HG03066 (cell line): ENCODE results near the gene LIPI.
"Not testable (repeated sequence)": the region's sequence is repeated elsewhere in the genome, so short reads cannot be mapped to it uniquely, and the experiment has no call there.

Experiments used
- ATAC-seq: cut with Tn5 transposase; IDR thresholded peaks from one replicate; pipeline ENCODE4 v1.9.1; 2021; ENCODE audit warnings: low read depth; ENCODE audit not compliant: unreplicated experiment

LIPI gene

GRCh38 chr21:14076143-14076806 lies 134.5 kb downstream of the LIPI start:
- no peak for ATAC-seq

- ATAC-seq = no peak
These were observed 135.2 kb downstream of the LIPI start for GRCh38 chr21:14075346-14076142.

DNA sequence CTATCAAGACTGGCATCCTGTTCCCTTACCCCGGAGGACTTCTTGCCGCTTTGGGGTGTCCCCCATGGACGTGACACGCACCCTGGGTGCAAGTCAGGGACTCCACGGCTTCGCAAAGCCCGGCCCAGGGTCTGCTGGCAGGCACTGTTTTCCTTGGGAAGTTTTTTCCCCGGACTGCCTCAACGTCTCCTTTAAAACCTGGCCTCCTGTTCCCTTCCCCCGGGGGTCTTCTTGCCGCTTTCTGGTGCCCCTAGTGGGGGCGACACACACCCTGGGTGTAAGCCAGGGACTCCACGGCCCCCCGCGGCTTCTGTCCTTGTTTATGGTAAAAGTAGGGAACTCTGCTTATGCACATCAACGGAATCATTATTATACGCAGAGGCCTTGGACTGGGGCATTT lies 136.6 kb downstream of the LIPI start:
- no peak for ATAC-seq

DNA sequence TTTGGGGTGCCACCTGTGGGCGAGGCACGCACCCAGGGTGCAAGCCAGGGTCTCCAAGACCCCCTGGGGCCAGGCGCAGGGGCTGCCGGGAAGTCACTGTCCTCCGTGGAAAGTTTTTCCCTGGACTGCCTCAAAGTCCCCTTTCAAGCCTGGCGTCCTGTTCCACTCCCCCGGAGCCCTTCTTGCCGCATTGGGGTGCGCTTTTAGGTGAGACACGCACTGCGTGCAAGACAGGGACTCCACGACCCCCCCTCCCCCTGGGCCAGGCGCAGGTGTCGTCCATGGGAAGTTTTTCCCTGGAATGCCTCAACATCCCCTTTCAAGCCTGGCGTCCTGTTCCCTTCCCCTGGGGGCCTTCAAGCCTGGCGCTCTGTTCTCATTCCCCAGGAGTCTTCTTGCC lies 137.1 kb downstream of the LIPI start:
- no peak for ATAC-seq

DNA sequence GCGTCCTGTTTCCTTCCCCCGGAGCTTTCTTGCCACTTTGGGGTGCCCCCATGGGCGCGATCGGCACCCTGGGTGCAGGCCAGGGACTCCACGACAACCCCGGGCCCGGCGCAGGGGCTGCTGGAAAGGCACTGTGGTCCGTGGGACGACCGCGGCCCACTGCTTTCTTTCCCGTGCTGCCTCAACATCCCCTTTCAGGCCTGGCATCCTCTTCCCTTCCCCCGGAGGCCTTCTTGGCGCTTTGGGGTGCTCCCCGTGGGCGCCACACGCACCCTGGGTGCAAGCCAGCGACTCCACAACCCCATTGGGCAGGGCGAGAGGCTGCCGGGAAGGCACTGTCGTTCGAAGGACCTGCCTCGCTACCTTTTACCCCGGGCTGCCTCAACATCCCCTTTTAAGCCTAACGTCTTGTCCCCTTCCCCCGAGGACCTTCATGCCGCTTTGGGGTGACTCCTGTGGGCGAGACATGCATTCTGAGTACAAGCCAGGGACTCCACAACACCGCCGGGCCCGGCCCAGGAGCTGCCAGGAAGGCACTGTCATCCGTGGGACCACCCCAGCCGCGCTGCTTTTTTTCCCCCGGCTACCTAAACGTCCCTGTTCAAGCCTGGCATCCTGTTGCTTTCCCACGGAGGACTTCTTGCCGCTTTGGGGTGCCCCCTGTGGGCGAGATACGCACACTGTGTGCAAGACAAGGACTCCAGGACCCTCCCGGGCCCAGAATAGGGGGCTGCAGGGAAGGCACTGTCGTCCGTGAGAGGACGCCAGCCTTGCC lies 137.8 kb downstream of the LIPI start:
- ATAC-seq = no peak

DNA sequence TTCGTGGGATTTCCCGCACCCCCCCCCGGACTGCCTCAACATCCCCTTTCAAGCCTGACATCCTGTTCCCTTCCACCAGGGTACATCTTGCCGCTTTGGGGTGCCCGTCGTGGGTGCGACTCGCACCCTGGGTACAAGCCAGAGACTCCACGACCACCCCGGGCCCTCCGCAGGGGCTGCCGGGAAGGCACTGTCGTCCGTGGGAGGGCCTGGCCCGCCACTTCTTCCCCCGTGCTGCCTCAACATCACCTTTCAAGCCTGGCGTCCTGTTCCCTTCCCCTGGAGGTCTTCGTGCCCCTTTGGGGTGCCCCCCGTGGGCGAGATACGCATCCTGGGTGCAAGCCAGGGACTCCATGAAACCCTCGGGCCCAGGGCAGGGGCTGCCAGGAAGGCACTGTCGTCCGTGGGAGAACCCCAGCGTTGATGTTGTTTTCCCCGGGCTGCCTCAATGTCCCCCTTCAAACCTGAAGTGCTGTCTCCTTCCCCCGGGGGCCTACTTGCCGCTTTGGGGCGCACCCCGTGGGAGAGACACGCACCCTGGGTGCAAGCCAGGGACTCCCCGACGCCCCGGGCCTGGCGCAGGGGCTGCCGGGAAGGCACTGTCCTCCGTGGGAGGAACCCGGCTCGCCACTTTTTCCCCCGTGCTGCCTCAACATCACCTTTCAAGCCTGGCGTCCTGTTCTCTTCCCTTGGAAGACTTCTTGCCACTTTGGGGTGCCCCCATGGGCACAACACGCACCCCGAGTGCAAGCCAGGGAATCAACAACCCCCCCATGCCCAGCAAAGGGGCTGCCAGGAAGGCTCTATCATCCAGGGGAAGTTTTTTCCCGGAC lies 138.6 kb downstream of the LIPI start:
- ATAC-seq = no peak

GRCh38 chr21:14070968-14071367 lies 139.8 kb downstream of the LIPI start:
- no peak for ATAC-seq

DNA sequence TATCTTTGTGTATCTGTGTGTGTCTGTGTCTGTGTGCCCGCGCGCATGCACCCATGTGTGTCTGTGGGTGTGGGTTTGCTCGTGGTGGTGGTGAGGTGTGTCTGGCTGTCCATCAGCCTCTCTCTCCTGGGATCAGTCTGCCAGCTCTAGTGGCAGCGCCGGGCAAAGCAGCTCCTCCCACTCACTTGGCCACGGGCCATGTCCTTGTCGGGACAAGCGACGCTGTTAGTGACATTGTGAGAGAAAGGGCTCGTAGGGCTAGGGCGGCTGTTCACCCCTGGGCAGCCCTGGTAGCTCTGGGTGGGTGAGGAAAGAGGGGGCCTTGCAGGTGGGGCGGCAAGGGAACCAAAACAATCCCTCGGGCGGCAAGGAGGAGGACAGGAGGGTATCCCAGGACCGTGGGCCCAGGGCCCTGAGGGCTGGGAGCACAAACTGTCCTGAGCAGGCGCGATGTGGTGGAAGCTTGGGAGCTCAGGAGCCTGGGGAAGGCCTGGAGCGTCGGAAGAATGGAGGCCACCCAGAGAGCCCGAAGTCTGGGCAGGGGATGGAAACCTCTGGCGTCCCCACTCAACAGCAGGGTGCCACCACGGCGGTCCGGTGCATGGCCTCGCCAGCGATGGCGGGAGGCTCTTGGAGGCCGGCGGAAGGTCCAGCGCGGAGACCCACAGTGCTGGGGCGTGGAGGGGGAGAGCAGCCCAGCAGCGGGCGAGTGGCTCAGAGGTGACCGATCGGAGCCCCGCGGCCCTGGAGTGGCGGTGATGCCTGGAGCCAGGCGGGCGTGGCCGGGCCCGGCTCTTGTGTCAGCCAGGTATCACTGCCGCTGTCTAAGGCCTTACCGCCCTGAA lies 140.5 kb downstream of the LIPI start:
- ATAC-seq = no peak

GRCh38 chr21:14064296-14064645 lies 146.5 kb downstream of the LIPI start:
- no peak for ATAC-seq

GRCh38 chr21:14063620-14064295 lies 147.0 kb downstream of the LIPI start:
- not testable (repeated sequence) for ATAC-seq

DNA sequence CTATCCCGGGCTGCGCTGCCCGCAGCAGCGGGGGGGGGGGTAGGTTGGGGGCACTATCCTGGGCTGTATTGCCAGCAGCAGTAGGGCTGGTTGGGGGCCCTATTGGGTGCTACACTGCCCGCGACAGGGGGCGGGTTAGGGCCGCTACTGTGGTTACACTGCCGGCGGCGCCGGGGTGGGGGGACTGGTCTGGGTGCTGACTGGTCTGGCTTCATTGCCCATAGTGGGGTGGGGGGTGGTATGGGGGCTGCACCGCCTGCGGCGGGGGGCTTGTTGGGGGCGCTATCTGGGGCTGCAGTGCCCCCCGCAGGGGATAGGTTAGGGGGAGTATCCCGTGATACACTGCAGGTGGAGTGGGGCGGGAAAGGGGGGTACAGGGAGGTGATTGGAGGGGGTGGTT lies 148.1 kb downstream of the LIPI start:
- not testable (repeated sequence) for ATAC-seq

DNA sequence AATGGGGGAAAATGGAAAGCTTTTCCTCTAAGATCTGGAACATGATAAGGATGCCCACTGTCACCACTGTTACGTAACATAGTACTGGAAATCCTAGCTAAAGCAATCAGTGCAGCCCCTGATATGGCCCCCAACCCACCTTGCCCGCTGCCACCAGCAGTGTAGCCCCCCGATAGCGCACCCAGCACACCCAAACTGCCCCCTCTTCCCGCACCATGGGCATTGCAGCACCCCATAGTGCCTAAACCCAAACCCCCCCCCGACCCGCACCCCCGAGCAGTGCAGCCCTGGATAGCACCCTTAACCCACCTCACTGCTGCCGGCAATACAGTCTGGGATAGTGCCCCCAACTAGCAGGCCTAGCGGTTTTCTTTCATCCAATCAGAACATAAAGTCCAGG lies 148.9 kb downstream of the LIPI start:
- ATAC-seq = not testable (repeated sequence)

DNA sequence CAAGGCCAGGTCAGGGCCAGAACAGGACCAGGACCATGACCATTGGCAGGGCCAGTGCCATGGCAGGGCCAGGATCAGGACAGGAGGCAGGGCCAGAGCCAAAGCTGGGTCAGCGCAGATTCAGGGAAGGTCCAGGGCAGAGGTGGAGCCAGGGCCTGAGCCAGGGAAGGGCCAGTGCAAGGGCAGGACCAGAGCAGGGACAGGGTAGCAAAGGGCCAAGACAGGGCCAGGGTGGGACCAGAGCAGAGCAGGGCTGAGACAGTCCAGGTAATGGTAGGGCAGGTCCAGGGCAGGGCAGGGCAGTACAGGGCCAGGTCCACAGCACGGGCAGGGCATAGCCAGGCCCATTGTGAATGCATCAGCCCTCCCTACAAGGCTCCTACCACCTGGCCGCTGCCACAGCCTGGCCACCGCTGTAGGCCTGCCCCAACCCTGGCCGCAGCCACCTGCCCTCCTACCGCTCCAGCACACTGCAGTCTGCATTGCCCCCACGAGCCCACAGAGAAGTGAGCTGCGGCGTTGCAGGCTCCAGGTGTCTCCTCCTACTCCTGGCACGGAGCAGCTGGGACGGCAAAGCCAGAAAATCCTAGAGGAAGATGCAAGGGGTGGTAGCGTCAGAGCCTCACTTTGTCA lies 151.6 kb downstream of the LIPI start:
- ATAC-seq = not testable (repeated sequence)
